GM18520 (cell line): Measurements from ENCODE around the gene WRNIP1.

ENCODE experiments used
- ATAC-seq: cut with Tn5 transposase; IDR thresholded peaks from one replicate; pipeline ENCODE4 v1.9.1; 2021; ENCODE audit not compliant: unreplicated experiment

WRNIP1 gene

GRCh38 chr6:2803731-2804429, 38.7 kb downstream of the WRNIP1 start:
- no peak for ATAC-seq

GRCh38 chr6:2804516-2804915, 39.3 kb downstream of the WRNIP1 start:
- ATAC-seq, result no peak

- no peak for ATAC-seq
These were observed 39.8 kb downstream of the WRNIP1 start for GRCh38 chr6:2805031-2805430.

GRCh38 chr6:2806644-2807043, 41.5 kb downstream of the WRNIP1 start:
- ATAC-seq, result no peak

- ATAC-seq, result no peak
These were observed 42.3 kb downstream of the WRNIP1 start for GRCh38 chr6:2807342-2808090.

- ATAC-seq, result no peak
These were observed 43.8 kb downstream of the WRNIP1 start for GRCh38 chr6:2809015-2809414.

GRCh38 chr6:2810092-2810671, 45.0 kb downstream of the WRNIP1 start:
- ATAC-seq, result no peak

- ATAC-seq, result no peak
These were observed 47.5 kb downstream of the WRNIP1 start for GRCh38 chr6:2812695-2813094.

- no peak for ATAC-seq
These were observed 51.0 kb downstream of the WRNIP1 start for GRCh38 chr6:2816158-2816557.

- ATAC-seq, result no peak
These were observed 52.8 kb downstream of the WRNIP1 start for GRCh38 chr6:2817903-2818443.

GRCh38 chr6:2818593-2818992, 53.4 kb downstream of the WRNIP1 start:
- ATAC-seq, result no peak

GRCh38 chr6:2819115-2819514, 53.9 kb downstream of the WRNIP1 start:
- no peak for ATAC-seq

- ATAC-seq, result no peak
These were observed 54.8 kb downstream of the WRNIP1 start for GRCh38 chr6:2819978-2820377.

GRCh38 chr6:2820415-2820814, 55.2 kb downstream of the WRNIP1 start:
- no peak for ATAC-seq

GRCh38 chr6:2821554-2821953, 56.4 kb downstream of the WRNIP1 start:
- no peak for ATAC-seq

GRCh38 chr6:2823104-2823850, 58.1 kb downstream of the WRNIP1 start:
- ATAC-seq, result no peak

- no peak for ATAC-seq
These were observed 60.9 kb downstream of the WRNIP1 start for GRCh38 chr6:2826131-2826530.

- no peak for ATAC-seq
These were observed 61.9 kb downstream of the WRNIP1 start for GRCh38 chr6:2827142-2827541.

- ATAC-seq, result no peak
These were observed 63.4 kb downstream of the WRNIP1 start for GRCh38 chr6:2828629-2829028.

GRCh38 chr6:2829253-2829652, 64.1 kb downstream of the WRNIP1 start:
- ATAC-seq, result no peak

- ATAC-seq, result no peak
These were observed 65.0 kb downstream of the WRNIP1 start for GRCh38 chr6:2830183-2830582.
